B cell (primary cell): ENCODE data around the gene CAV2. TPM values are rescaled to one million over a fixed set of nuclear protein-coding genes. Genes with fewer than 3 reads are reported as not detected.

ENCODE experiments used
- ATAC-seq: fragments of 200-7000 bp; cut with Tn5 transposase; one replicate; pipeline ENCODE4 v1.10.0; 2021; ENCODE audit warnings: low read depth, mild to moderate bottlenecking, moderate number of reproducible peaks, moderate library complexity
- CTCF ChIA-PET: fragments of 350-600 bp; sonication (Branson Sonifier 250); formaldehyde crosslinking; loops from one replicate; lab custom pipeline; 2021; ENCODE audit warnings: antibody characterized with exemption, inconsistent platforms; lab: Charles Lee
- POLR2A ChIA-PET: fragments of 350-600 bp; sonication (Branson Sonifier 250); formaldehyde crosslinking; loops from one replicate; lab custom pipeline; 2021; ENCODE audit warnings: antibody characterized with exemption; lab: Charles Lee
- DNase-seq: peaks from one replicate; pipeline ENCODE4 v3.0.0; 2013
- H2AFZ ChIP-seq: 2 replicates; pipeline ENCODE4 v1.6.1; 2012; ENCODE audit warnings: mild to moderate bottlenecking, low read depth, low read length; ENCODE audit not compliant: insufficient read depth, poor library complexity, severe bottlenecking
- H3K27ac ChIP-seq, 2 donors: 1 replicate in 1 of 2; 2 replicates in 1 of 2; pipeline ENCODE4 v1.5.1; 2012 to 2013; ENCODE audit warnings: low read length in 2 of 2, mild to moderate bottlenecking in 2 of 2, moderate library complexity in 1 of 2
- H3K27me3 ChIP-seq, 4 experiments: fragments of 200-600 bp in 1 of 4; sonication (generic) in 1 of 4; replicated peaks in 1 of 4; 1 replicate in 2 of 4; 2 replicates in 2 of 4; pipeline versions ENCODE4 v1.6.1 to v1.7.0; 2013 to 2016; ENCODE audit warnings: low read length in 3 of 4, mild to moderate bottlenecking in 2 of 4, mixed read lengths in 1 of 4, moderate library complexity in 1 of 4; ENCODE audit not compliant: insufficient read depth in 4 of 4, control insufficient read depth in 3 of 4; ENCODE audit errors: control extremely low read depth in 1 of 4
- H3K36me3 ChIP-seq, 2 experiments: replicated peaks in 1 of 2; 1 replicate in 1 of 2; 2 replicates in 1 of 2; pipeline versions ENCODE4 v1.6.1 to v1.7.1; 2013; ENCODE audit warnings: low read length in 1 of 2; ENCODE audit not compliant: insufficient read depth in 2 of 2, control insufficient read depth in 1 of 2; ENCODE audit errors: control extremely low read depth in 1 of 2, extremely low read depth in 1 of 2
- H3K4me1 ChIP-seq, 2 donors: fragments of 200-600 bp in 1 of 2; sonication (generic) in 1 of 2; 1 replicate in 1 of 2; 2 replicates in 1 of 2; pipeline versions ENCODE4 v1.5.1 to v1.6.1; 2013 to 2017; ENCODE audit warnings: low read length in 2 of 2; ENCODE audit not compliant: control insufficient read depth in 2 of 2, insufficient read depth in 2 of 2
- H3K4me2 ChIP-seq: replicated peaks from 2 replicates; pipeline ENCODE3; 2012; ENCODE audit warnings: mild to moderate bottlenecking, low read depth, low read length; ENCODE audit not compliant: poor library complexity, severe bottlenecking
- H3K4me3 ChIP-seq, 5 experiments: fragments of 200-600 bp in 1 of 5; sonication (generic) in 1 of 5; 1 replicate in 3 of 5; 2 replicates in 2 of 5; pipeline versions ENCODE4 v1.5.1 to v1.7.0; 2011 to 2016; ENCODE audit warnings: low read length in 4 of 5, mild to moderate bottlenecking in 4 of 5, low read depth in 2 of 5, control low read depth in 1 of 5, moderate library complexity in 1 of 5; ENCODE audit not compliant: insufficient read depth in 1 of 5; ENCODE audit errors: control extremely low read depth in 1 of 5, extremely low read depth in 1 of 5
- H3K79me2 ChIP-seq: fragments of 200-600 bp; sonication (generic); one replicate; pipeline ENCODE4 v1.6.0; 2016; ENCODE audit warnings: low read length; ENCODE audit not compliant: control insufficient read depth, insufficient read depth
- H3K9ac ChIP-seq: fragments of 200-600 bp; sonication (generic); 2 replicates; pipeline ENCODE4 v1.6.1; 2017; ENCODE audit warnings: mild to moderate bottlenecking, low read length, moderate library complexity
- H3K9me3 ChIP-seq, 3 donors: one replicate each; pipeline versions ENCODE4 v1.6.1 to v1.7.1; 2013; ENCODE audit warnings: low read length in 2 of 3; ENCODE audit not compliant: control insufficient read depth in 2 of 3, insufficient read depth in 1 of 3; ENCODE audit errors: control extremely low read depth in 1 of 3
- H4K20me1 ChIP-seq: 2 replicates; pipeline ENCODE4 v1.6.0; 2012; ENCODE audit warnings: mild to moderate bottlenecking, low read length; ENCODE audit not compliant: insufficient read depth, control insufficient read depth, poor library complexity, severe bottlenecking
- H3K27ac Mint-ChIP-seq: one replicate; pipeline ENCODE4 v1.8.0; 2021; ENCODE audit warnings: mixed read lengths
- H3K27me3 Mint-ChIP-seq: one replicate; pipeline ENCODE4 v1.8.0; 2021; ENCODE audit warnings: mixed read lengths
- H3K4me1 Mint-ChIP-seq: one replicate; pipeline ENCODE4 v1.8.0; 2021; ENCODE audit warnings: mixed read lengths
- H3K4me3 Mint-ChIP-seq: one replicate; pipeline ENCODE4 v1.8.0; 2021; ENCODE audit warnings: mixed read lengths
- H3K9me3 Mint-ChIP-seq: one replicate; pipeline ENCODE4 v1.8.0; 2022; ENCODE audit warnings: mixed read lengths; ENCODE audit not compliant: insufficient read depth
- CTCF ChIP-seq: fragments of 200-600 bp; IDR thresholded peaks from one replicate; pipeline ENCODE4 v1.8.0; 2022; ENCODE audit warnings: antibody characterized with exemption, mild to moderate bottlenecking
- EZH2 ChIP-seq: IDR thresholded peaks from 2 replicates; pipeline ENCODE4 v1.6.1; 2012; ENCODE audit warnings: borderline replicate concordance, low read depth, mild to moderate bottlenecking, moderate library complexity, low read length; ENCODE audit not compliant: insufficient read depth, poor library complexity, severe bottlenecking
- WGBS: methylation state at CpG from one replicate; pipeline ENCODE4 v1.1.5; 2013; ENCODE audit warnings: missing lambda C conversion rate; ENCODE audit not compliant: insufficient coverage; 5-methylcytosine and 5-hydroxymethylcytosine counted together
- intact Hi-C: fragments of 100-400 bp; cut with micrococcal nuclease; formaldehyde crosslinking; loops from one replicate; pipeline ENCODE4 v1.10.0; 2022
- polyA plus RNA-seq: library from polyadenylated mRNA; depleted of rRNA; stranded (reverse); fragments of >200 nt; gene quantifications from 2 replicates; pipeline ENCODE4 v1.2.3, GENCODE V29; 2012
- total RNA-seq, 2 donors: library from RNA; stranded (reverse); fragments of 120-200 nt in 1 of 2; gene quantifications; 1 replicate in 1 of 2; 2 replicates in 1 of 2; pipeline versions ENCODE4 v1.2.3 to v1.2.4, GENCODE V29; 2013 to 2022

CAV2 gene
- total and polyA plus RNA-seq, 2 donors (not counting 1 experiment from before 2014, with no cell fraction given) = not detected

- DNase-seq (no peak), ATAC-seq (no peak)
- Mint-ChIP-seq H3K4me1 (no peaks in the 10 kb centered on the region), H3K27ac (no peak overlapping the region), H3K27me3 (peaks cover 35% of the 10 kb centered on the region), H3K4me3 (no peak overlapping the region), H3K9me3 (no peaks in the 10 kb centered on the region)
- ChIA-PET CTCF (no interaction called here), POLR2A (no interaction called here)
- no peak overlapping the region for H2AFZ ChIP-seq
- H3K27me3 ChIP-seq = peaks cover 0 to 3% (median 0%) of the 10 kb centered on the region in 4 experiments
- no peaks in the 10 kb centered on the region for H3K36me3 ChIP-seq
- H3K4me3 ChIP-seq = no peak overlapping the region
- H3K4me1 ChIP-seq = no peaks in the 10 kb centered on the region
- no peaks in the 10 kb centered on the region for H3K79me2 ChIP-seq
- intact Hi-C loops = no loop called here
- H3K27ac ChIP-seq = no peak overlapping the region
- no peak overlapping the region for H3K4me2 ChIP-seq
- no CpG with 5 or more reads among the region's 2 CpGs for WGBS
- no peaks in the 10 kb centered on the region for H4K20me1 ChIP-seq
- no peak overlapping the region for H3K9ac ChIP-seq
- H3K9me3 ChIP-seq = no peaks in the 10 kb centered on the region
- TF ChIP-seq EZH2 (no peak), CTCF (no peak)
Observed at GRCh38 chr7:116468534-116468933, 31.0 kb upstream of the CAV2 start.

DNA sequence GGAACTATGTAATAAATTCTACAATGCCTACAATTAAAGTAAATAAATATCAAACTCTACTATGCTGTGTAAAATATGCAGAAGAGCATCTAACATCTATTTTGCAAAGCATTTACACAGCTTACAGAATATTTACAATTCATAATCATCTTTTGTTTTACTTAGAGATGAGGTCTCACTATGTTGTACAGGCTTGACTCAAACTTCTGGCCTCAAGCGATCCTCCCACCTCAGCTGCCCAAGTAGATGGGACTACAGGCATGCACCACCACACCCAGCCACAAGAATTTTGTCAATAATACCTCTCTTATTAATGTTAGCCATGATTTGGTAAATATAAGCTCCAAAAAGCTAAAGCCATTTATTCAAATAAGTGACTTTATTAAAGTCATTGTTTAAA, 21.9 kb upstream of the CAV2 start:
- H3K36me3 ChIP-seq = no peaks in the 10 kb centered on the region
- no peaks in the 10 kb centered on the region for H3K9me3 ChIP-seq
- TF ChIP-seq CTCF (no peak), EZH2 (no peak)
- POLR2A ChIA-PET = no interaction called here
- DNase-seq = no peak
- H3K4me3 ChIP-seq = no peak overlapping the region
- peaks cover 0 to 2% (median under 1%) of the 10 kb centered on the region in 4 experiments for H3K27me3 ChIP-seq
- no peak for ATAC-seq
- H2AFZ ChIP-seq = no peak overlapping the region
- peaks cover 30% of the 10 kb centered on the region for H3K27me3 Mint-ChIP-seq
- WGBS = no CpG with 5 or more reads among the region's 1 CpG
- no peaks in the 10 kb centered on the region for H3K79me2 ChIP-seq
- H3K9ac ChIP-seq = no peak overlapping the region
- H3K27ac Mint-ChIP-seq = no peak overlapping the region
- no peaks in the 10 kb centered on the region for H4K20me1 ChIP-seq
- no peak overlapping the region for H3K4me2 ChIP-seq
- H3K4me1 ChIP-seq = no peaks in the 10 kb centered on the region
- H3K27ac ChIP-seq = no peak overlapping the region
- intact Hi-C loops = no loop called here
- CTCF ChIA-PET = no interaction called here
- H3K4me3 Mint-ChIP-seq = no peak overlapping the region
- H3K9me3 Mint-ChIP-seq = peaks cover 4% of the 10 kb centered on the region
- H3K4me1 Mint-ChIP-seq = no peaks in the 10 kb centered on the region
